PC-9 (cell line): ENCODE measurements around the gene TGFBR2. TPM values are rescaled to one million over a fixed set of nuclear protein-coding genes. Genes with fewer than 3 reads are reported as not detected.
"Not testable (repeated sequence)": the region's sequence is repeated elsewhere in the genome, so short reads cannot be mapped to it uniquely, and the experiment has no call there.

ENCODE experiments used
- BruUV-seq: library from RNA; stranded (reverse); fragments of 400-500 nt; replicated peaks from 2 replicates; lab custom pipeline; 2021; lab: Mats Ljungman, UMichigan
- CTCF ChIA-PET: fragments of 300-600 bp; sonication (Branson Sonifier 250); formaldehyde crosslinking; loops from one replicate; lab custom pipeline; 2022; ENCODE audit warnings: antibody characterized with exemption; lab: Charles Lee
- POLR2A ChIA-PET: fragments of 300-600 bp; sonication (Branson Sonifier 250); formaldehyde crosslinking; loops from one replicate; lab custom pipeline; 2022; ENCODE audit warnings: antibody characterized with exemption; ENCODE audit not compliant: unreplicated experiment; lab: Charles Lee
- DNase-seq, 2 experiments: peaks; one replicate each; pipeline versions ENCODE4 v3.0.0 to v3.0.0-alpha.2; 2015 to 2022; ENCODE audit warnings: mixed read lengths in 1 of 2
- H2AFZ ChIP-seq: fragments of 200-600 bp; sonication (generic); 2 replicates; pipeline ENCODE4 v1.8.1; 2017; ENCODE audit warnings: antibody characterized with exemption
- H3F3A ChIP-seq: fragments of 200-600 bp; sonication (generic); 2 replicates; pipeline ENCODE4 v1.8.1; 2017; ENCODE audit warnings: antibody characterized with exemption, mild to moderate bottlenecking, low read depth; ENCODE audit not compliant: insufficient read depth
- H3K27ac ChIP-seq: fragments of 200-600 bp; sonication (generic); 2 replicates; pipeline ENCODE4 v1.6.1; 2016; ENCODE audit warnings: mixed run types
- H3K27me3 ChIP-seq: fragments of 200-600 bp; sonication (generic); 2 replicates; pipeline ENCODE4 v1.6.1; 2016; ENCODE audit warnings: low read depth, mixed run types; ENCODE audit not compliant: insufficient read depth
- H3K36me3 ChIP-seq: fragments of 200-600 bp; sonication (generic); 2 replicates; pipeline ENCODE4 v1.6.1; 2016; ENCODE audit warnings: low read depth, mixed run types
- H3K4me1 ChIP-seq: fragments of 200-600 bp; sonication (generic); replicated peaks from 2 replicates; pipeline ENCODE4 v1.6.1; 2016; ENCODE audit warnings: mixed run types; ENCODE audit not compliant: insufficient read depth
- H3K4me2 ChIP-seq: fragments of 200-600 bp; sonication (generic); 2 replicates; pipeline ENCODE4 v1.6.1; 2017; ENCODE audit warnings: mixed run types
- H3K4me3 ChIP-seq: fragments of 200-600 bp; sonication (generic); 2 replicates; pipeline ENCODE4 v1.6.1; 2016; ENCODE audit warnings: mixed run types
- H3K79me2 ChIP-seq: fragments of 200-600 bp; sonication (generic); 2 replicates; pipeline ENCODE4 v1.6.1; 2017; ENCODE audit warnings: low read depth, mixed run types
- H3K9me2 ChIP-seq: fragments of 200-600 bp; sonication (generic); 2 replicates; pipeline ENCODE4 v1.8.1; 2017; ENCODE audit warnings: mild to moderate bottlenecking; ENCODE audit not compliant: insufficient read depth
- H3K9me3 ChIP-seq: fragments of 200-600 bp; sonication (generic); 2 replicates; pipeline ENCODE4 v1.8.1; 2016; ENCODE audit warnings: low read depth; ENCODE audit not compliant: insufficient read depth
- H4K20me1 ChIP-seq: fragments of 200-600 bp; sonication (generic); 2 replicates; pipeline ENCODE4 v1.8.1; 2017; ENCODE audit not compliant: insufficient read depth
- CTCF ChIP-seq: fragments of 200-600 bp; sonication (generic); conservative IDR thresholded peaks from 2 replicates; pipeline ENCODE4 v1.6.1; 2017; ENCODE audit warnings: mixed run types, antibody characterized with exemption, mild to moderate bottlenecking, moderate library complexity
- EZH2 ChIP-seq: fragments of 200-600 bp; sonication (generic); IDR thresholded peaks from 2 replicates; pipeline ENCODE4 v1.8.0; 2017; ENCODE audit warnings: antibody characterized with exemption, low read depth
- intact Hi-C: fragments of 100-400 bp; cut with micrococcal nuclease; formaldehyde crosslinking; loops from one replicate; pipeline ENCODE4 v1.10.0; 2022; ENCODE audit not compliant: unreplicated experiment
- total RNA-seq: library from RNA; stranded (reverse); gene quantifications from 2 replicates; pipeline ENCODE4 v1.2.3, GENCODE V29; 2021

Gene TGFBR2
- total RNA-seq, 1 experiment from 2014 or later, result 33.6 TPM

GRCh38 chr3:30667280-30667651 lies 60.9 kb downstream of the TGFBR2 start:
- DNase-seq, result no peak
- Histone ChIP-seq H3K79me2 (no peaks in the 10 kb centered on the region), H3K9me3 (no peaks in the 10 kb centered on the region), H2AFZ (no peak overlapping the region), H3K27me3 (no peaks in the 10 kb centered on the region), H3K9me2 (no peaks in the 10 kb centered on the region), H3K36me3 (no peaks in the 10 kb centered on the region), H3K4me1 (no peaks in the 10 kb centered on the region), H4K20me1 (no peaks in the 10 kb centered on the region), H3K4me3 (no peak overlapping the region), H3K4me2 (no peak overlapping the region), H3F3A (no peaks in the 10 kb centered on the region), H3K27ac (no peak overlapping the region)
- POLR2A ChIA-PET, result interaction anchor here (0.6 kb wide), 1 partner anchor 69 kb away, joined by 5 read pairs; no protein-coding TSS in a partner anchor
- BruUV-seq, result no TSS peak
- no peak for TF ChIP-seq CTCF
- no peak for TF ChIP-seq EZH2
- CTCF ChIA-PET, result no interaction called here
- intact Hi-C loops, result no loop called here

DNA sequence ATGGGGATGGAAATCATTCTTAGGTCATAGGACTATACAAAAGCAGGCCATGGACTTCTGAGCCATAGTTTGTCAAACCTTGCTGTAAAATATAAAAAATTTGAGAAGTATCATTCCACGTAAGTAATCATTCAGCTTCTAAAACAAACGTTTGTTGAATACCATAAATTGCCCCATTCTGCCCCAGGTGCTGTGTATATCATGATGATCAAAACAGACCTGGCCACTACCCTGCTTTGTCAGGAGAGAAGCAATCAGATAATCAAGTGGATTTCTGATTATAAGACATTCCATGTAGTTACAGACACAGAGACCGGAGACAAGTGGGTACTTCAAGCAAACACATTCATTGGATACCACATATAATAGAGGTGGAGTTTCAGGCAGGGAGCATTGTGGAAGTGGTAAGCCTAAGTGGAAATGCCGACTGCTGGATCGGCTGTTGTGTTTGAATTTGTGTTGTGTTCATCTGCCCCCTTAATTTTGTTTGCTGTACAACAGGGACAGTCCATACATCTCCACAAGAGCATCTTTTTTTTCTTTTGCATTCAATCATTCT lies 61.7 kb downstream of the TGFBR2 start:
- Histone ChIP-seq H3K4me2 (no peak overlapping the region), H3F3A (no peaks in the 10 kb centered on the region), H4K20me1 (no peaks in the 10 kb centered on the region), H3K4me3 (no peak overlapping the region), H3K27ac (no peak overlapping the region), H2AFZ (no peak overlapping the region), H3K79me2 (no peaks in the 10 kb centered on the region), H3K36me3 (no peaks in the 10 kb centered on the region), H3K4me1 (no peaks in the 10 kb centered on the region), H3K27me3 (no peaks in the 10 kb centered on the region), H3K9me3 (no peaks in the 10 kb centered on the region), H3K9me2 (no peaks in the 10 kb centered on the region)
- ChIA-PET POLR2A (no interaction called here), CTCF (interaction anchor here (0.6 kb wide), 1 partner anchor 192 kb away, joined by 3 read pairs; no protein-coding TSS in a partner anchor)
- DNase-seq, result no peak
- BruUV-seq, result no TSS peak
- intact Hi-C loops, result no loop called here
- no peak for TF ChIP-seq CTCF
- no peak for TF ChIP-seq EZH2

DNA sequence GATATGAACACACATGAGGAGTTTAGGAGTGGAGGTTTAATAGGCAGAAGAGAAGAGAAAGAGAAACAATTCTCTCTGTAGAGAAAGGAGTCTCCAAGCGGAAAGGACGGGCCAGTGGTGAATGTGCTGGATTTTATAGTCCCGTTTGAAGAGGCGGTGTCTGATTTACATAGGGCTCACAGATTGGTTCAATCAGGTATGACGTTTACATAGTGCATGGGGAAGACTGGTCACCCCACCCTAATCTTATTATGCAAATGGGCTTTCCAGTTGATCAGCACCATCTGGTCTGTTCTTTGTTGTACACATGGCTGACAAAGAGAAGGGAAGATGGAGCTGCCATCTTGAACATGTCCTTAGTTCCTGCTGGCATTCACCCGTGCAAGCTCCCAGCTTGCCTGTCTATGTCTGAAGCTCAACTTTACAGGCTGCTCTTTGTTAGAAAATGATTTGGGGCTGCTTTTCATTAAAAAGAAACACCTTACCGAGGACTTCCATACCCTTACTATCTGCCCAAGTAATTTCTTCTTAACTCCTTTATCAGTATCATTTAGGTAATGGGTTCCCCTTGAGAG lies 63.0 kb downstream of the TGFBR2 start:
- CTCF ChIA-PET, H3K36me3 ChIP-seq, DNase-seq, H3K4me2 ChIP-seq, H2AFZ ChIP-seq, H3K9me3 ChIP-seq, POLR2A ChIA-PET, H3K4me3 ChIP-seq, H4K20me1 ChIP-seq, H3K27me3 ChIP-seq, H3K4me1 ChIP-seq, BruUV-seq, H3K27ac ChIP-seq, H3K79me2 ChIP-seq, intact Hi-C loops, H3F3A ChIP-seq, H3K9me2 ChIP-seq: not testable (repeated sequence)
